Testis (tissue), 2 donors: ENCODE measurements around the gene KCNAB1.

Experiments
- POLR2A ChIP-seq: fragments of 450-650 bp; IDR thresholded peaks from one replicate; pipeline ENCODE4 v1.6.1; 2017; ENCODE audit warnings: antibody characterized with exemption, mild to moderate bottlenecking, moderate library complexity
- TF ChIP-seq, protein P1 (sequence below), 3 experiments: fragments of 450-650 bp in 2 of 3; fragments of 200-600 bp in 1 of 3; sonication (generic) in 1 of 3; IDR thresholded peaks; one replicate each; pipeline ENCODE4 v1.5.1; 2016 to 2019; ENCODE audit warnings: antibody characterized with exemption in 3 of 3, mild to moderate bottlenecking in 2 of 3, moderate library complexity in 1 of 3

GRCh38 chr3:156378871-156379270 lies 258.5 kb downstream of the KCNAB1 start:
- TF ChIP-seq POLR2A = no peak
- TF ChIP-seq, protein P1, sequence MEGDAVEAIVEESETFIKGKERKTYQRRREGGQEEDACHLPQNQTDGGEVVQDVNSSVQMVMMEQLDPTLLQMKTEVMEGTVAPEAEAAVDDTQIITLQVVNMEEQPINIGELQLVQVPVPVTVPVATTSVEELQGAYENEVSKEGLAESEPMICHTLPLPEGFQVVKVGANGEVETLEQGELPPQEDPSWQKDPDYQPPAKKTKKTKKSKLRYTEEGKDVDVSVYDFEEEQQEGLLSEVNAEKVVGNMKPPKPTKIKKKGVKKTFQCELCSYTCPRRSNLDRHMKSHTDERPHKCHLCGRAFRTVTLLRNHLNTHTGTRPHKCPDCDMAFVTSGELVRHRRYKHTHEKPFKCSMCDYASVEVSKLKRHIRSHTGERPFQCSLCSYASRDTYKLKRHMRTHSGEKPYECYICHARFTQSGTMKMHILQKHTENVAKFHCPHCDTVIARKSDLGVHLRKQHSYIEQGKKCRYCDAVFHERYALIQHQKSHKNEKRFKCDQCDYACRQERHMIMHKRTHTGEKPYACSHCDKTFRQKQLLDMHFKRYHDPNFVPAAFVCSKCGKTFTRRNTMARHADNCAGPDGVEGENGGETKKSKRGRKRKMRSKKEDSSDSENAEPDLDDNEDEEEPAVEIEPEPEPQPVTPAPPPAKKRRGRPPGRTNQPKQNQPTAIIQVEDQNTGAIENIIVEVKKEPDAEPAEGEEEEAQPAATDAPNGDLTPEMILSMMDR (IDR thresholded peaks at IDR 0.05) = no peak
